ENCODE results near the gene C1orf56. TPM values are rescaled to one million over a fixed set of nuclear protein-coding genes. Genes with fewer than 3 reads are reported as not detected.

Gene C1orf56
- total RNA-seq, 4 donors from 2014 or later: 4.4 to 7.9 (median 5.5) TPM

GRCh38 chr1:151002611-151003010, 44.9 kb upstream of the C1orf56 start:
- TF ChIP-seq, protein P1, sequence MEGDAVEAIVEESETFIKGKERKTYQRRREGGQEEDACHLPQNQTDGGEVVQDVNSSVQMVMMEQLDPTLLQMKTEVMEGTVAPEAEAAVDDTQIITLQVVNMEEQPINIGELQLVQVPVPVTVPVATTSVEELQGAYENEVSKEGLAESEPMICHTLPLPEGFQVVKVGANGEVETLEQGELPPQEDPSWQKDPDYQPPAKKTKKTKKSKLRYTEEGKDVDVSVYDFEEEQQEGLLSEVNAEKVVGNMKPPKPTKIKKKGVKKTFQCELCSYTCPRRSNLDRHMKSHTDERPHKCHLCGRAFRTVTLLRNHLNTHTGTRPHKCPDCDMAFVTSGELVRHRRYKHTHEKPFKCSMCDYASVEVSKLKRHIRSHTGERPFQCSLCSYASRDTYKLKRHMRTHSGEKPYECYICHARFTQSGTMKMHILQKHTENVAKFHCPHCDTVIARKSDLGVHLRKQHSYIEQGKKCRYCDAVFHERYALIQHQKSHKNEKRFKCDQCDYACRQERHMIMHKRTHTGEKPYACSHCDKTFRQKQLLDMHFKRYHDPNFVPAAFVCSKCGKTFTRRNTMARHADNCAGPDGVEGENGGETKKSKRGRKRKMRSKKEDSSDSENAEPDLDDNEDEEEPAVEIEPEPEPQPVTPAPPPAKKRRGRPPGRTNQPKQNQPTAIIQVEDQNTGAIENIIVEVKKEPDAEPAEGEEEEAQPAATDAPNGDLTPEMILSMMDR (IDR thresholded peaks at IDR 0.05; ENCODE audit: low read depth): no peak

- TF ChIP-seq, protein P1 (IDR thresholded peaks at IDR 0.05; ENCODE audit: low read depth): no peak
These were observed 44.4 kb upstream of the C1orf56 start for GRCh38 chr1:151003180-151003579.

DNA sequence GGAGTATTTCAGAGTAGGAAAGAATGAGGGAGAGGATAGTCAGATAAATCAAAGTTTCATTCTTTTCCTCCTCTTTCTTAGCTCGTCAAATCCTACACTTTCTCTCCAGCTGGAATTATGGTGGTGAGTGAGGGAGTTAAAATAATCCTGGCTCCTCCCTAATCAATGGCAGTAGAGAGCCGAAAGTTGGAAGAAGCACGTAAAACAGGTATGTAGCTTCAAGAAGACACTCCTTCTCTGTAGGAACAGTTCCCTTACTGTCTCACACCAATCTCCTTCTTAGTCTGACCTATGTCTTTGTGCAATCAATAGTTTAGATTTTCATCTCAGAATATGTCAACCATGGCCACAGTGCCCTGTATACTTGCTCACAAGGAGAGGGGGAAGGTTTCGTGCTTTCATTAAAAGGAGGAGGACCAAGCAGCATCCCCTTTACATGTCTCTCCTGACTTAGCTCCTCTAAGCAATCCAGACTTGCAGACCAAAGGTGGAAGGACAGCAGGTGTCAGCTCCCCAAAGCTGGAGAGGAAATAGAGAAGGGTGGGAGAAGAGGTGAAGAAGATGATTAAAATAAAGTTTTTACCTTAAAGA, 41.7 kb upstream of the C1orf56 start:
- TF ChIP-seq, protein P1 (IDR thresholded peaks at IDR 0.05; ENCODE audit: low read depth): no peak

GRCh38 chr1:151006327-151007052, 41.1 kb upstream of the C1orf56 start, which contains the start of gene MINDY1:
MINDY1 (minus strand) TSS chr1:151006902; CDS start chr1:151002617, 4,285 bp downstream.
- TF ChIP-seq, protein P1 (IDR thresholded peaks at IDR 0.05; ENCODE audit: low read depth): no peak

GRCh38 chr1:151007853-151008243, 39.7 kb upstream of the C1orf56 start:
- TF ChIP-seq, protein P1 (IDR thresholded peaks at IDR 0.05; ENCODE audit: low read depth): no peak

DNA sequence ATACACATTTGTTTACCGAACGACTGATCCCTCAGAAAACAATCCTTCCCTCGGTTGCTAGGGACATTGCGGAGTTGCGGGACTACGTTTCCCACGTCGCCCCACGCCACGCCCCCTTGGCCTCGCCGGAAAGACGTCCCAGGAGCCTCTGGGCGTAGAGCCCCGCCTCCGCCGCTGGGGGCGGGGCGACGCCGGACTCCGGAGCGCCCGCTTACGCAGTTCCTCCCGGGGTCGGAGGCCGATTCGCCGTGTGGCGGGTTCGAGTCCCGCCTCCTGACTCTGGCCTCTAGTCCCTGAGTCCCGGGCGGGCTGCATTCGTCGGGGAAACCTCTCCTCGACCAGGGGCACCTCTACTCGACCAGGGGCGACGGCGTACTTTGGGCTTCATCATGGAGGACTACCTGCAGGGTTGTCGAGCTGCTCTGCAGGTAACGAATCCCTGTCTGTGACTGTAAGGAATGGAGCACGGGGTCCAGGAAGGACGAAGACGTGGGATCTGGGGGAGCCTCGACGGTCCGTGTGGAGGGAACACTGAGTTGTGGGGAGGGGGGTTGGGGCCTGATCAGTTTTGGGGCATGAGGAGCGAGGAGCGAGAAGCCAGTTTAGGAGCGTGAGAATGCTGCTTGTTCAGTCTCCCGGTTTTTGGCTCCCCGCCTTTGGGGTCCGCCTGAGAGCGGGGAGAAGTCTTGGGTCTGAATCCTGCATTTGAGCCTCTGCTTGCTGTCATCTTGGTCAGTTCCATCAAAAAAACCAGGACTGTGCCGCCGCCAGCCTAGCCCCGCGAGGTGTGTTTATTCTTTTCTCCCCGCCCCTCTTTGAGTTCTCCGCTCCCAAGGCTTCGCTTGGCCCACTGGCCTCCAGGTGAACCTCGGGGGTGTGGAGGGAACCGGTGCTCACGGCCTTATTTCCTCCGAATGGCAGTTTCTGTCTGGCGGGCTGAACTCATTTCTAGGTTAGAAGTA, 39.0 kb upstream of the C1orf56 start, which contains the start of gene PRUNE1:
Gene PRUNE1 (plus strand): TSS at position 206 of the 962 bp plus-strand sequence. CDS start 184 bp downstream, at position 390.
- TF ChIP-seq, protein P1 (IDR thresholded peaks at IDR 0.05; ENCODE audit: low read depth): no peak
